Left lung (tissue), 10 donors: ENCODE data around the gene TIAM1. TPM values are rescaled to one million over a fixed set of nuclear protein-coding genes. Genes with fewer than 3 reads are reported as not detected.

Experiments
- ATAC-seq: fragments of 200-7000 bp; cut with Tn5 transposase; one replicate; pipeline ENCODE4 v1.9.1; 2020; ENCODE audit warnings: moderate library complexity
- DNase-seq, 4 donors: peaks; one replicate each; pipeline ENCODE4 v3.0.0-alpha.2; 2013 to 2020
- H3K27ac ChIP-seq, 2 donors: fragments of 200-600 bp; sonication (generic) in 1 of 2; one replicate each; pipeline versions ENCODE4 v1.5.0 to v1.8.0; 2020 to 2021
- H3K27me3 ChIP-seq, 2 donors: fragments of 200-600 bp; sonication (generic) in 1 of 2; one replicate each; pipeline versions ENCODE4 v1.5.0 to v1.8.0; 2020 to 2021
- H3K36me3 ChIP-seq, 2 donors: fragments of 200-600 bp; sonication (generic) in 1 of 2; one replicate each; pipeline versions ENCODE4 v1.5.0 to v1.8.0; 2020 to 2021
- H3K4me1 ChIP-seq, 2 donors: fragments of 200-600 bp; one replicate each; pipeline ENCODE4 v1.8.0; 2021
- H3K4me3 ChIP-seq, 2 donors: fragments of 200-600 bp; sonication (generic) in 1 of 2; one replicate each; pipeline versions ENCODE4 v1.5.0 to v1.8.0; 2020 to 2021; ENCODE audit warnings: mild to moderate bottlenecking in 1 of 2
- H3K9me3 ChIP-seq, 2 donors: fragments of 200-600 bp; sonication (generic) in 1 of 2; one replicate each; pipeline versions ENCODE4 v1.5.0 to v1.8.0; 2020 to 2021
- intact Hi-C, 2 donors: fragments of 100-400 bp; cut with DNase I; formaldehyde crosslinking; loops; one replicate each; pipeline versions ENCODE4 v1.11.2 to v1.14.2; 2022
- polyA plus RNA-seq, 6 donors: library from polyadenylated mRNA; unstranded; fragments of 120-200 nt; gene quantifications; one replicate each; pipeline ENCODE4 v1.2.1, GENCODE V29; 2013; ENCODE audit not compliant: insufficient read length in 6 of 6
- total RNA-seq, 2 donors: library from RNA; stranded (reverse); fragmentation: NEBNext Ultra II Directional; extraction: Animal tissue kit (Norgen Biotek cat#: 25700); gene quantifications; one replicate each; pipeline ENCODE4 v1.2.1, GENCODE V29; 2021
- TF ChIP-seq, protein P1 (sequence below), 2 donors: fragments of 200-600 bp; sonication (generic) in 1 of 2; IDR thresholded peaks; one replicate each; pipeline versions ENCODE4 v1.5.0 to v1.8.0; 2021; ENCODE audit warnings: antibody characterized with exemption in 2 of 2
- donor health status: DM: no; HTN: yes; CAD: no.
- donor health status: DM: no; HTN: no; CAD: no.

The TIAM1 gene
- total and polyA plus RNA-seq, 8 donors: 9.7 to 65.5 (median 49.5) TPM

DNA sequence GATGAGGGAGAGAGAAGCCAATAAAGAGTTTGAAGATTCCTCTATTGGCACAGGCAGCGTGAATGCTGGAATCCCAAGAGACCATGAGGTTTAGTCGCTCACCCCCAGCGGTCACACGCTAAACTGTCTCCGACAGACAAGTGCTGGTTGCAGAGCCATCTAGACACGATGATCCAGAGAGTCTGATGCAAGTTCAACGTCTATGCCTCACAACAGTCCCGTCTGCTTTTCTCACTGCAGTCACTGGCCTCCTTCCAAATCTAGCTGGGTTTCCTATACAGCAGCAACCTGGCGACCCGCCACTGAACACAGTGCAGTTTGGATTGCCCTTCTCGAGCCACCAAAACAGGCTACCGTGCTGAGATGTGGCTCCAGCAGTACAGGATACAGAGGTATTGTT lies 207.2 kb downstream of the TIAM1 start:
- Histone ChIP-seq H3K4me1 (peaks cover 0 to 8% of the 10 kb centered on the region in 2 donors), H3K4me3 (no peak overlapping the region), H3K9me3 (no peaks in the 10 kb centered on the region), H3K27ac (no peak overlapping the region), H3K27me3 (no peaks in the 10 kb centered on the region), H3K36me3 (no peaks in the 10 kb centered on the region)
- peak in 1 of 4 donors; percentile 72 for DNase-seq
- TF ChIP-seq, protein P1, sequence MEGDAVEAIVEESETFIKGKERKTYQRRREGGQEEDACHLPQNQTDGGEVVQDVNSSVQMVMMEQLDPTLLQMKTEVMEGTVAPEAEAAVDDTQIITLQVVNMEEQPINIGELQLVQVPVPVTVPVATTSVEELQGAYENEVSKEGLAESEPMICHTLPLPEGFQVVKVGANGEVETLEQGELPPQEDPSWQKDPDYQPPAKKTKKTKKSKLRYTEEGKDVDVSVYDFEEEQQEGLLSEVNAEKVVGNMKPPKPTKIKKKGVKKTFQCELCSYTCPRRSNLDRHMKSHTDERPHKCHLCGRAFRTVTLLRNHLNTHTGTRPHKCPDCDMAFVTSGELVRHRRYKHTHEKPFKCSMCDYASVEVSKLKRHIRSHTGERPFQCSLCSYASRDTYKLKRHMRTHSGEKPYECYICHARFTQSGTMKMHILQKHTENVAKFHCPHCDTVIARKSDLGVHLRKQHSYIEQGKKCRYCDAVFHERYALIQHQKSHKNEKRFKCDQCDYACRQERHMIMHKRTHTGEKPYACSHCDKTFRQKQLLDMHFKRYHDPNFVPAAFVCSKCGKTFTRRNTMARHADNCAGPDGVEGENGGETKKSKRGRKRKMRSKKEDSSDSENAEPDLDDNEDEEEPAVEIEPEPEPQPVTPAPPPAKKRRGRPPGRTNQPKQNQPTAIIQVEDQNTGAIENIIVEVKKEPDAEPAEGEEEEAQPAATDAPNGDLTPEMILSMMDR (IDR thresholded peaks at IDR 0.05): no peak
- intact Hi-C loops: no loop called here
- ATAC-seq: no peak

- Histone ChIP-seq H3K27ac (no peak overlapping the region), H3K4me1 (peaks cover 0 to 8% of the 10 kb centered on the region in 2 donors), H3K36me3 (no peaks in the 10 kb centered on the region), H3K9me3 (no peaks in the 10 kb centered on the region), H3K27me3 (no peaks in the 10 kb centered on the region), H3K4me3 (no peak overlapping the region)
- DNase-seq (no peak), ATAC-seq (no peak)
- intact Hi-C loops: no loop called here
- TF ChIP-seq, protein P1 (IDR thresholded peaks at IDR 0.05): no peak
Measured at GRCh38 chr21:31135531-31136184, 208.4 kb downstream of the TIAM1 start.

DNA sequence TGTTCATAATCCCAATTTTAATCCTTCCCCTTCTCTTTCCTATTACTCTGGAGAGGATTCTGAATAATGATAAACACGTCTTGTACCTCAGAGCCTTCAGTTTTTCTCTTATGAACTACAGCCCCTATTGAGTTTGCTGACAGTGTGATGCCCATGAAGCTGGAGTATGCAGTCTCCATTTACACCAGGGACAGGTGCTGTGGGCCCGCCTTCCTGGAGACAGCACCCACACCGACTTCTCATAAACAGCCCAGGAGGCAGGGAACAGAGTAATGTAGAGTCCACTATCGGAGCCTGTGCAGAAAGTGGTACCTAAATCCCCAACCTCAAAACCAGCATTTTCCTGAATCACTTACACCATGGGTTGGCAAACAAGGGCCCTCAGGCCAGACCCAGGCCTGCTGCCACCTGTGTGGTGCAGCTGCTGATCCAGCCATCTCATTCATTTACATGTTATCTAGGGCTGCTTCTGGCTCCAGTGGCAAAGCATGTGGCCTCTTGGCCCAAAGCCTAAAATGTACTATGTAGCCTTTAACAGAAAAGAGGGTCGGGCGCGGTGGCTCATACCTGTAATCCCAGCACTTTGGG lies 210.7 kb downstream of the TIAM1 start:
- DNase-seq: no peak
- H3K36me3 ChIP-seq: no peaks in the 10 kb centered on the region

GRCh38 chr21:31132574-31133242 lies 211.4 kb downstream of the TIAM1 start:
- H3K36me3 ChIP-seq: no peaks in the 10 kb centered on the region
- no peak overlapping the region for H3K4me3 ChIP-seq
- peak in 1 of 4 donors; percentile 19 for DNase-seq
- TF ChIP-seq, protein P1 (IDR thresholded peaks at IDR 0.05): no peak
- H3K4me1 ChIP-seq: peaks cover 0 to 8% of the 10 kb centered on the region in 2 donors
- H3K27ac ChIP-seq: no peak overlapping the region
- no peak for ATAC-seq
- H3K27me3 ChIP-seq: no peaks in the 10 kb centered on the region
- H3K9me3 ChIP-seq: no peaks in the 10 kb centered on the region
- intact Hi-C loops: no loop called here

More for the DNA sequence above, 210.7 kb downstream of the TIAM1 start:
- Histone ChIP-seq H3K27ac (no peak overlapping the region), H3K9me3 (no peaks in the 10 kb centered on the region), H3K4me1 (peaks cover 0 to 8% of the 10 kb centered on the region in 2 donors), H3K4me3 (no peak overlapping the region), H3K27me3 (no peaks in the 10 kb centered on the region)
- TF ChIP-seq, protein P1 (IDR thresholded peaks at IDR 0.05): no peak
- intact Hi-C loops: no loop called here
- no peak for ATAC-seq

GRCh38 chr21:31130821-31131220 lies 213.2 kb downstream of the TIAM1 start:
- intact Hi-C loops: no loop called here
- DNase-seq (no peak), ATAC-seq (no peak)
- H3K36me3 ChIP-seq: no peaks in the 10 kb centered on the region
- TF ChIP-seq, protein P1 (IDR thresholded peaks at IDR 0.05): no peak
- H3K4me1 ChIP-seq: peaks cover 0 to 8% of the 10 kb centered on the region in 2 donors
- no peaks in the 10 kb centered on the region for H3K27me3 ChIP-seq
- H3K27ac ChIP-seq: no peak overlapping the region
- no peak overlapping the region for H3K4me3 ChIP-seq
- H3K9me3 ChIP-seq: no peaks in the 10 kb centered on the region
